Head of caudate nucleus (tissue), 42 donors: ENCODE data around the gene FNBP1L.

Experiments
- DNase-seq, 42 donors: peaks; one replicate each; pipeline versions ENCODE4 v3.0.0 to v3.0.0-alpha.2; 2020 to 2021; ENCODE audit warnings: mixed read lengths in 7 of 42
- intact Hi-C: fragments of 100-400 bp; cut with DNase I; formaldehyde crosslinking; loops from one replicate; pipeline ENCODE4 v1.15.0; 2022

FNBP1L gene

DNA sequence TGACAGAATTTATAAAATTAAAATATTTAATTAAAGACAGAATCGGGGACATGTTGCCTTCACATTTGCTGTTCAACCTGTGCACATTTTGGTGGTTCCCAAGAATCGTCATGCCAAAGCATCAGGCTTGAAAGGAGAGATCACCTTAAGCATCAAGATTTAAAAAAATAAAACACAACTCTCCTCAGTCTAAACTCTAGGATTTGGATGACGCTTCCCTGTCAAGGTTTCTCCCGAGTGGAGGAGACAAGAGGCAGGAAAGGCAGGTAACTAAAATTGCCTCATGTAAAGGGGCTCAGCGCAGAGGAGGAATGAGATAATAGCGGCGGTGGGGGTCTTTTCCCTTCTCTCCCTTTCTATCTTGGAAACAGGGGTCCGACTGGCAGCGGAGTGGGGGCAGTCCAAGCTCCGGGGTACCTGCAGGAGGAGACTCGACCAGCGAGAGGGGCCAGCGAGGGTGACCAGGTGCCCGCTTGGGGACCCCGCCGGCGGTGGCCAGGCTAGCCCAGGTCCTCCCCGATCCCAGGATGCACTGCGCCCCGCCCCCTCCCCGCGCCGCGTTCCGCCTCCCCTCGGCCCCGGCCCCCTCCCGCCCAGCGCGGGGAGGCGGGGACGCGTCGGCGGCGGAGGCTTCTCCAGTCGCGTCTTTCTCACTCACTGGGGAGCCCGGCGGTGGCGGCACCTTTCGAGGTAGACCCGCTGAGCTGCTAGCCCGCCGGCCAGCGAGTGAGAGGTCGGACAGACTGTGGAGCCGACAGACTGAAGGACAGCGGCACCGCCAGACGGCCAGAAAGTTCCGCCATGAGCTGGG is at the start of gene FNBP1L:
FNBP1L (plus strand) TSS at position 638 of the 811 bp plus-strand sequence; CDS start at position 802, 164 bp downstream.
- peak; percentile 34 to 86 (median 76) for DNase-seq
- intact Hi-C loops = loop anchor here (10.0 kb wide), 2 partner anchors 107 to 397 kb away; no protein-coding TSS in a partner anchor

DNA sequence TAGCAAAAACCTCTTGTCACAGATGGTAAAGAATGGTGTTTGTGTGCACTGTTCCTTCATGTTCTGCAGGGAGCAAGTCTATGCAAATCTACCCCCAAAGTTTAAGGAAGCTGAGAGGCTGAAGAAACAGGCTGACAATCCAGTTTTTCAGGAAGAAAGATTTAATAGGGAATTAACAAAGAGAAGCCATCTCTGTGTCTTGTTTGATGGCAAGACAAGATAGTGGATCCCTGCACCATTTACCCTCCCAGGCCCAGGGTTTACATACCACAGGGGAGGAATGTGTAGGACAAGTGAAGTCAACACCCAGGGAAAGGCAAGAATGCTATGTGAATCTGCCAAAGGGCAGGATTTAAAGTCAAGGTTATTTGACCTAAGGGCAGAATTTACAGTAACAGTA is 48.1 kb upstream of the FNBP1L start:
- intact Hi-C loops = no loop called here
- DNase-seq = no peak

DNA sequence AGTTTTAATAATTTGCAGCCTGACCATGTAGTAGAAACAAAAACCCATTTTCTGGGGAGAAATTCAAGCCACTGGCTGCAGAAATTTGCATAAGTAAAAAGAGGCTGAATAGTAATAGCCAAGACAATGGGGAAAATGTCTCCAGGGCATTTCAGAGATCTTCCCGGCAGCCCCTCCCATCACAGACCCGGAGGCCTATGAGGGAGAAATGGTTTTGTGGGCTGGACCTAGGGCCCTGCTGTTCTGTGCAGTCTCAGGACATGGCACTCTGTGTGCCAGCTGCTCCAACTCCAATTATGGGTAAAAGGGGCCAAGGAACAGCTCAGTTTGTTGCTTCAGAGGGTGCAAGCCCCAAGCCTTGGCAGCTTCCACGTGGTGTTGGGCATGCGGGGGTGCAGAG is 39.7 kb upstream of the FNBP1L start:
- intact Hi-C loops = no loop called here
- DNase-seq = no peak

DNA sequence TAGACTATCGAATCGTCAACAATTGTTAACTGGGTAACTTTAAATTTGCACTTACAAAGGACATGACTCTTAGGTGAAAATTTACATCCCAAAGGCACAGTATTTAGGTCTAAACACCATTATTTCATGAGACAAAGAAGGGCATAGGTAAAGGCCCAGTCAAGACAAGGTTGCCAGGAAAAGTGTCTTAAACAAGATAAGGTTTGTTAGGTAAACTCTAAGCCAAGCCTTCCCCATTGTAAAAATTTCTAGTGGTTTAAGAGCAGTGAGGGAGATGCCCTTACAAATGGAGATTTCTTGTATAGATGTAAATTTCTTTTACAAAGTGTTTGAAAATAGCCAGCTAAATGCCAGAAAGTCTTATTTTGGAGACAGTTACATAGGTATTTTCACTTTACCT is 36.9 kb upstream of the FNBP1L start:
- intact Hi-C loops = no loop called here
- no peak for DNase-seq

DNA sequence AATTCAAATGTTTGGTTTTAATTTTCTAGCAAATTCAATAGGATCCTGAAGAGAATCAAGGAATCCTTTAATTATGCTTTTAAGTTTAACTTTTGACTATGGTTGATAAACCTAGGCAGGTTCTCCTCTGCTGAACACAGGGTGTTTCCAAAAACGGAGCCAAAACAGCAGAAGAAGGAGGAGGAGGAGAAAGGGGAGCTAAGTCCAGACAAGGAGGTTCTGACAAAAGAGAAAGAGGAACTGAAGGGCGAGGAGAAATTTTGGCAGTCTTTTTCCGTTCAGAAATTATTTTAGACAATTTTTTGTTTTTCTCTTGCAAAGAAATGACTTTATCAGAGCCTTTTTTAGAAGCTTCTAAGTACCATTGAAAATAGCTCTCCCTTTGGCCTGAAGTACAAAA is 33.2 kb upstream of the FNBP1L start:
- intact Hi-C loops = no loop called here
- DNase-seq = no peak

DNA sequence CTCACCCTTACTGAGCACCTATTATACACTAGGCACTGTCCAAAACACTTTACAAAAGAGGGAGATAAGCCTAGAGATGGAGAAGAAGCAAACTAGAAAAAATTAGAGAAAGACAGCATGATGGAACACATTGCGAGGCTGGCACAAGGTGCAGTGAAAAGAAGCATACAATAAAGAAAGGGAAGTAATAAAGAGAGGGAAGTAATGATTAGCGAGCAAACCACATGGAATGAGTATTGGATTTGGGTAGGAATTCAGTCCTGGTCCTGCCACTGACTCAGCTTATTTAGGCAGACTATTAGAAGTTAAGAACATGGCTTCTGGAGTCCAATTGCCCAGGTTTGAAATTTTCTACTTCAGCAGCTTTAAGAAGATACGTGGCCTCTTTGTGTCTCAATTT is 32.6 kb upstream of the FNBP1L start:
- intact Hi-C loops = no loop called here
- no peak for DNase-seq

DNA sequence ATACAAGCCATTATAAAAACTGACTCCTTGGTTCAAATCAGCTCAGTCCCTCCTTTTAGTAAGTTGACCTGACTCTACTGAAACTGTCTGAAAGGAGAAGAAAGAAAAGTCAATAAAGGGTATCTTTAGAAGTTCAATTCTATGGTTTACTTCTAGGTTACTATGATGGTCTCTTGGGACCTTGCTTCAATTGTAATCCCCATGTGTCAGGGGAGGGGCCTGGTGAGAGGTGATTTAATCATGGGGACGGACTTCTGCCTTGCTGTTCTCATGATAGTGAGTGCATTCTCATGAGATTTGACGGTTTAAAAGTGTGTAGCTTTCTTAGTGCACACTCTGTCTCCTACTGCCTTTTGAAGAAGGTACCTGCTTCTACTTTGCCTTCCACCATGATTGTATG is 31.7 kb upstream of the FNBP1L start:
- intact Hi-C loops = no loop called here

DNA sequence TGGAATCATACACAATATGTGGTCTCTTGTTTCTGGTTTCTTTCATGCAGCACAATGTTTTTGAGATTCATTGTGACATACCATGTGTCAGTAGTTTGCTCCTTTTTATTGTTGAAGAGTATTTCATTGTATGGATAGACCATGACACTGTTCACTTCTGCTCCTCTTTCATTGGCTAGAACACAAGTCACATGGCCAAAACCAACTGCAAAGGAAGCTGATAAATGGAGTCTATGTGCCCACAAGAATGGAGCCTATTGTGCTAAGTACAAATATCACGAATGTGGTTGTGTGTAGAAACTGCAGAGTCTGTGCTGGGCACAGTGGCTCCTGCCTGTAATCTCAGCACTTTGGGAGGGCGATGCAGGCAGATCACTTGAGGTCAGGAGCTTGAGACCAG is 28.6 kb upstream of the FNBP1L start:
- intact Hi-C loops = no loop called here
- DNase-seq = peak in 1 of 42 donors; percentile 39

More for the DNA sequence above, 31.7 kb upstream of the FNBP1L start:
- DNase-seq = no peak

DNA sequence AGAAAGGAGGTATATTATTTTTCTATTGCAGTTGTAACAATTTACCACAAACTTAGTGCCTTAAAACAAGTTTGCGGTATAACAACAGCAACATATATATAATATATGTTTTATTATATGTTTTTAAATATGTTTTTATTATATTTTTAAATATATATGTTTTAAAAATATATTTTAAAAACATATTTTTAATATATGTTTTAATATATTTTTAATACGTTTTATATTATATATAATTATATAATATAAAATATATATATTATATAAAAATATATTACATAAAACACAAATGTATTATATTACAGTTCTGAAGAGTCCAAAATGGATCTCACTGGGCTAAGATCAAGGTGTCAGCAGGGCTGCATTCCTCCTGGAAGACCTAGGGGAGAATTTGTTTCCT is 27.5 kb upstream of the FNBP1L start:
- no peak for DNase-seq
- intact Hi-C loops = no loop called here

DNA sequence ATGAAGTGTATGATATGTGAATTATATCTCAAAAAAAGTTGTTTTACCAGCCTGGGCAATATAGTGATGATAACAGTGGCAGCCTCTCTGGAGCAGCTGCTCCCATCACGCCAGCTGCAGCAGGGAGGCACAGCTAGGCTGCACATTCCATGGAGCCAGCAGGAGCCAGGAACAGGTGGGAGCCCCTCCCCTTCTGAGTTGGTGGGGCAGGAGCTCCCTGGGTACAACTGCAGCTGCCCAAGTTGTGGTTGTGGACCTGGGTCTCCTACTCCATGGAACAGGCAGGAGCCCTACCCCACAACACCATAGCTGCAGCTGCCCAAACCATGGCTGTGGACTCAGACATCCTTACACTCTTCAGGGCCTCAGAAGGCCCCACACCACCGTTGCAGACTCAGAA is 21.7 kb upstream of the FNBP1L start:
- DNase-seq = no peak
- intact Hi-C loops = no loop called here

DNA sequence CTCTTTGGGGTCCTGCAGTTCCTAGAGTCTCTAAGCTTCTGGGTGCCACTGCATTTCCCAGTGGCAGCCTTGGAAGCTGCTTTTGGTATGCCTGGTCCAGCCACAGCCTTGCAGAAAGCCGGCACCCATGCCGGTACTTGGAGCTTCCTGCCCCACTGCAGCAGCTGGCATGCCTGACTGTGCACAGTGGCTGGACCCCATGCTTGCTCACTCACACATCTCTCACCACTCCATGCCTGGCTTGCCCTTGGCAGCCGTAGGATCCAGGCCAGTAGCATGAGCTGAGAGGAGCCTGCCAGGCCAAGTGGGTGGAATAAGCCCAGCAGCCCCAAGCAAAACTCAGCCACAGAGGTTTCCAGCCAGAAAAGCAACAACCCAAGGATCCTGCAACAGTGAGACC is 20.3 kb upstream of the FNBP1L start:
- intact Hi-C loops = no loop called here
- no peak for DNase-seq

DNA sequence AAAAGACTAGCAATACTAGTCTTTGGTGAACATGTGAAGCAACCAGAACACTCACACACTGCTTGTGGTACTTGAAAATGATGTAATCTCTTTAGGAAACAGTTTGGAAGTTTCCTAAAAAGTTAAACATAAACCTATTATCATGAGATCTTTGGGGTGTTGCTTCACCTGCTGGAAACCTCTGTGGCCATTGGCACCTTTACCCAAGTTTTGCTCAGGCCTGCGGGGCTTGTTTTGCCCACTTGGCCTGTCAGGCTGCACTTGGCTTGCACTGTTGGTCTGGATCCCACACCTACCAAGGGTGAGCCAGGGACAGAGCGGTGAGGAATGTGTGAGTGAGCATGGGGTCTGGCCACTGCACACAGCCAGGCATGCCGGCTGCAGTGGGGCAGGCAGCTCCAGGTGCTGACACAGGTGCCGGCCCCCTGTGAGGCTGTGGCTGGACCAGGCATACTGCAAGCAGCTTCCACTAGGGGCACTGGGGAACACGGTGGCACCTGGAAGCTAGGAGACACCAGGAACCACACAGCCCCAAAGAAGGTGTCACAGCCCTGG is 14.4 kb upstream of the FNBP1L start:
- intact Hi-C loops = loop anchor here (10.0 kb wide), 1 partner anchor 381 kb away; no protein-coding TSS in a partner anchor

DNA sequence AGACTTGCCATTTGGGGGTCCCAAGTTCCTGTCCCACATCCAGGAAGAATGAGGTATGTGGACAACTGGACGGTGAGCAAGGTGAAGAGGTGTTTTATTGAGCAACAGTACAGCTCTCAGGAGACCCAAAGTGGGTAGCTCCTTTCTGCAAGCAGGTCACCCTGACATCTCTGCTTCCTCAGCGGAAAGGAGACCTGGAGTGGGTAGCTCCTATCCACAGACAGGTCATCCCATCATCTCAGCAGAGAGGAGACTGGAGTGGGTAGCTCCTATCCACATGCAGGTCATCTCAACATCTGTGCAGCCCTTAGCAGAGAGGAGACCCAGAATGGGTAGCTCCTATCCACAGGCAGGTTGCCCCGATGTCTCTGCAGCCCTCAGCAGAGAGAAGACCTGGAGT is 13.8 kb upstream of the FNBP1L start:
- intact Hi-C loops = loop anchor here (10.0 kb wide), 1 partner anchor 381 kb away; no protein-coding TSS in a partner anchor
- no peak for DNase-seq

More for the DNA sequence above, 14.4 kb upstream of the FNBP1L start:
- no peak for DNase-seq

DNA sequence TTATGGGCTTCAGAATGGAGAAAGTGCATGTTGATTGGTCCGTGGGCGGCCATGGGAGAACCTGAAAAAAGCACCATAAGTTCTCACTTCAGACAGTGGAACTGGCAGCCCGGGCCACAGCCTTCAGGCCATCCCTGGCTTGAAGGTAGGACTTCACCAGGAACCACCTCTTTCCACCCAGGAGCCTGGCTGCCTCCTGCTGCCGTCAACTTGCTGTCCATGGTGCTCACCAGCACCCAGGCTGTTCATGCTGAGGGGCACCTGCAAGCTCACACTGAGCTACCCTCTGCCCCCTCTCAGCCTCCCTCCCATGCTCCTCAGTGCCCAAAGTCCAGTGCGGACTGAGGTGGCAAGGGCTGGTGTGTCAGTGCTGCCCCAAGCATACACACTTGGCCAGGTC is 12.9 kb upstream of the FNBP1L start:
- intact Hi-C loops = loop anchor here (10.0 kb wide), 1 partner anchor 380 kb away; no protein-coding TSS in a partner anchor
- no peak for DNase-seq

DNA sequence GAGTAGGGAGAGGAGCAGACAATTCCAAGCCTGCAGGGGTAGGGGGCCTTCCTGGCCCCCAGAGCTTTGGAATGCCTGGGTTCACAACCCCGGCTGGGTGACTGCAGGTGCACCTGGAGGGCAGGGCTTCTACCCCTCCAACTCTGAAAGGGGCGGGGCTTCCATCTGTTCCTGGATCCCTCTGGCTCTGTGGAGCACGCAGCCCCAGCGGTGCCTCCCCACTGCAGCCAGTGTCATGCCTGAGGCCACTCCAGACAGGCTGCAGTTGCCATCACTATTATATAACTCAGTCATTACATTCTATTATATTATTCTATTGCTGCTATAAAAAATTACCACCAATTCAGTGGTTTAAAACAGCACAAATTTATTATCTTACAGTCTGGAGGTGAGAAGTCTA is 12.5 kb upstream of the FNBP1L start:
- intact Hi-C loops = loop anchor here (10.0 kb wide), 1 partner anchor 379 kb away; no protein-coding TSS in a partner anchor
- no peak for DNase-seq

DNA sequence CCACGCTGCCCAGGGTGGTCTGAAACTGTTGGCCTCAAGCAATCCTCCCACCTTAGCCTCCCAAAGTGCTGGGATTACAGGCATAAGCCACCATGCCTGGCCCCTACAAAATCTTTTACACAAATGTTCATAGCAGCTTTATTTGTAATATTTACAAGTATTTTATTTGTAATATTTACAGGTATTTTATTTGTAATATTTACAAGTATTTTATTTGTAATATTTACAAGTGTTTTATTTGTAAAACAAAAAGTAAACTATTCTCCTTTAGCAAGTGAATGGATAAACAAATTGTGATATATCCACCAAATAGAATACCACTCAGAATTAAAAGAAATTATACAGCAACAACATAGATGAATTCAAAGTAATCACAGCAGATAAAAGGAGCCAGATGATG is 11.4 kb upstream of the FNBP1L start:
- intact Hi-C loops = loop anchor here (10.0 kb wide), 1 partner anchor 378 kb away; no protein-coding TSS in a partner anchor
- DNase-seq = no peak

DNA sequence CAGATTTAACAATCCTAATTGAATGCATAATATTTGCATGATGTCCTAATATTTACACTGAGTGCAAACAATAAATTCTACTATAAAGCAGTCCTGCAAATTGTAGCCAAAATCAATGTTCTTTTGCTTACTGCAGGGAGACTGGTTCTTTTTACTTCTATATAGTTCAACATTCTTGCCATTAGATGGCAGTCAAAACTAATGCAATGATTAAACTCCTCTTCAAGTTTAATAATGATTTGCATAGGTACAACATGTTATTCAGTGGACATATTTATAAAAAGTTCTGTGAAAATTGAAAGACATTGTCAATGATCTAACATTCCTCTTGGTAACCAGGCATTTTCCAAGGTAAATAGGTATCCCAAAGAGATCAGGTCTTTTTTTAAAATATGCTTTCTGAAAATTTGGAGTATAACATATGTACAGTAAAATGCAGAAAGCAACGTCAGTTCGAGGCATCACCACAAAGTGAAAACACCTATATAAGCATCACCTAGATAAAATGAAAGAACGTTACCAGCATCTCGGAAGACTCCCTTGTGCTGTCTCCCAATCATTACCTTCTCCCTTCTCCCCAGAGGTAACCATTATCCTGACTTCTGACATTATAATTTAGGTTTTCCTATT is 9.8 kb upstream of the FNBP1L start:
- DNase-seq = no peak
- intact Hi-C loops = loop anchor here (10.0 kb wide), 1 partner anchor 377 kb away; no protein-coding TSS in a partner anchor

DNA sequence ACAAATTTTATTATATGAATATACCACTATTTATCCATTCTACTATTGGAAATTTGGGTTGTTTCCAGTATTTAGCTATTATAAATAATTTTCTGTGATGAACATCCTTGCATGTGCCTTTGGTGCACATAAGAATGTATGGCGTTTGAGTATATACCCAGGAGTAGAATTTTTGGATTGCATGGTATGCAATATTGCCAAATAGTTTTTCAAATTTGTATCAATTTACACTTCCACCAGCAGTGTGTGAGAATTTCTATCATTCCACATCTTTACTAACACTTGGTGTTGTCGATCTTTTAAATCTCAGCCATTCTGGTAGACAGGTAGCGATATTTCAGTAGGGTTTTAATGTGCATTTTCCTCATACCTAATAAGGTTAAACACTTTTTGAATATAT is 9.2 kb upstream of the FNBP1L start:
- intact Hi-C loops = loop anchor here (10.0 kb wide), 1 partner anchor 376 kb away; no protein-coding TSS in a partner anchor
- DNase-seq = no peak

DNA sequence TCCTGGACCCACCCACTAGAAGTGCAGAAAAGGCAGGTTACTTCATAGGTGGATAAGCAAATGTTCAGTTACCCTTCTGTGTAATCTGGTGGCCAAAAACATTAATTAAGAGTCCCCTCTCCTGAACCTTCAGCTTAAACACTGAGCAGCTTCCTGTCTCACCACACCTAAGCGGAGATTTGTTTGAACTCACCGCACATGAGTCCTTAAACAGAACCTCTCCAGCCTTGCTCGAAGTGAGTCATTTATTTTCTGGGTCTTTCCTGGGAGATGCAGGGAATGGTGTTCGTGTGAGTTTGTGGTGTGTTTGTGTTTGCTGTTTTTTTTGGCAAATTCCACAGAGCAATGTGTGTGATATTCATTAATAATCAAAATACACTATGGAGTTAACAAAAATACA is 7.6 kb upstream of the FNBP1L start:
- no peak for DNase-seq
- intact Hi-C loops = loop anchor here (10.0 kb wide), 2 partner anchors 115 to 405 kb away; no protein-coding TSS in a partner anchor

DNA sequence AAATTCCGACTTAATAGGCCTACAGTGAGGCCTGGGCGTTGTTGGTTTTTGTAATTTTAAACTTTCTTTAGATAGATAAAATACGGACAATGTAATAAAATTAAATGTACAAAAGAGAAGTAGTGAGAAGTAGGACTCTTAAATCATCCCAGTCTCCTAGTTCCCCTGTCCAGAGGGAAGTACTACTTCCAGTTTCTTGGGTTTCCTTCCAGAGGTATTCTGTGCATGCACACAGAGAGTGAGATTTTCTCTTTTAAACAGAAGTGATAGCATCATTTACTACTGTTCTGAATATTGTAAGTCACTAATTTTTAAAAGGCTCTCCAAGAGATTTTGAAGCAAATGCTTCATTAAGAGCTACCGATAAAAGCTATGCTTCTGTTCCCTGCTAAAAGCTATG is 7.2 kb upstream of the FNBP1L start:
- intact Hi-C loops = loop anchor here (10.0 kb wide), 2 partner anchors 114 to 404 kb away; no protein-coding TSS in a partner anchor
- DNase-seq = no peak
